ENCODE data around the gene RSAD1.
A peak's percentile ranks its signal among the peaks of the same experiment; 100 is the strongest.
"Not testable (repeated sequence)": the region's sequence is repeated elsewhere in the genome, so short reads cannot be mapped to it uniquely, and the experiment has no call there.

The RSAD1 gene

GRCh38 chr17:50475775-50476544 lies 2.7 kb upstream of the RSAD1 start:
- not testable (repeated sequence) for H3K4me2 ChIP-seq (ENCODE audit: low read length); H3K9me3 ChIP-seq (replicated peaks; ENCODE audit: low read length); H3K4me3 ChIP-seq (ENCODE audit: low read length); H3K27me3 ChIP-seq (ENCODE audit: control insufficient read depth, insufficient read depth, low read length); H3K9ac ChIP-seq (ENCODE audit: low read depth, low read length); H3K36me3 ChIP-seq (ENCODE audit: insufficient read depth, low read length)
- peaks cover 14% of the 10 kb centered on the region for H3K4me1 ChIP-seq (ENCODE audit: control insufficient read depth, insufficient read depth, low read length)

GRCh38 chr17:50476545-50477315 lies 1.9 kb upstream of the RSAD1 start:
- peaks cover 14% of the 10 kb centered on the region for H3K4me1 ChIP-seq (ENCODE audit: control insufficient read depth, insufficient read depth, low read length)
- H3K4me2 ChIP-seq (ENCODE audit: low read length), result no peak overlapping the region
- no peaks in the 10 kb centered on the region for H3K36me3 ChIP-seq (ENCODE audit: insufficient read depth, low read length)
- no peak overlapping the region for H3K4me3 ChIP-seq (ENCODE audit: low read length)
- H3K9me3 ChIP-seq (replicated peaks; ENCODE audit: low read length), result no peaks in the 10 kb centered on the region
- H3K27me3 ChIP-seq (ENCODE audit: control insufficient read depth, insufficient read depth, low read length), result peaks cover 2% of the 10 kb centered on the region
- H3K9ac ChIP-seq (ENCODE audit: low read depth, low read length), result no peak overlapping the region

GRCh38 chr17:50477976-50478375 lies 684 bp upstream of the RSAD1 start:
- Histone ChIP-seq H3K4me1 (ENCODE audit: control insufficient read depth, insufficient read depth, low read length) (peaks cover 18% of the 10 kb centered on the region), H3K4me3 (ENCODE audit: low read length) (peak overlapping the region; percentile 83), H3K4me2 (ENCODE audit: low read length) (peak overlapping the region; percentile 89), H3K36me3 (ENCODE audit: insufficient read depth, low read length) (peaks cover 4% of the 10 kb centered on the region), H3K27me3 (ENCODE audit: control insufficient read depth, insufficient read depth, low read length) (no peaks in the 10 kb centered on the region), H3K9ac (ENCODE audit: low read depth, low read length) (peak overlapping the region; percentile 79), H3K9me3 (replicated peaks; ENCODE audit: low read length) (no peaks in the 10 kb centered on the region)

GRCh38 chr17:50479522-50480141 lies 972 bp downstream of the RSAD1 start:
- Histone ChIP-seq H3K4me3 (ENCODE audit: low read length) (peak overlapping the region; percentile 83), H3K9me3 (replicated peaks; ENCODE audit: low read length) (no peaks in the 10 kb centered on the region), H3K4me2 (ENCODE audit: low read length) (peak overlapping the region; percentile 89), H3K4me1 (ENCODE audit: control insufficient read depth, insufficient read depth, low read length) (peaks cover 21% of the 10 kb centered on the region), H3K27me3 (ENCODE audit: control insufficient read depth, insufficient read depth, low read length) (no peaks in the 10 kb centered on the region), H3K36me3 (ENCODE audit: insufficient read depth, low read length) (peaks cover 17% of the 10 kb centered on the region), H3K9ac (ENCODE audit: low read depth, low read length) (peak overlapping the region; percentile 79)

- peak overlapping the region; percentile 89 for H3K4me2 ChIP-seq (ENCODE audit: low read length)
- no peaks in the 10 kb centered on the region for H3K9me3 ChIP-seq (replicated peaks; ENCODE audit: low read length)
- peaks cover 21% of the 10 kb centered on the region for H3K4me1 ChIP-seq (ENCODE audit: control insufficient read depth, insufficient read depth, low read length)
- no peaks in the 10 kb centered on the region for H3K27me3 ChIP-seq (ENCODE audit: control insufficient read depth, insufficient read depth, low read length)
- peak overlapping the region; percentile 83 for H3K4me3 ChIP-seq (ENCODE audit: low read length)
- H3K36me3 ChIP-seq (ENCODE audit: insufficient read depth, low read length), result peaks cover 21% of the 10 kb centered on the region
- peak overlapping the region; percentile 37 for H3K9ac ChIP-seq (ENCODE audit: low read depth, low read length)
These were observed 1.6 kb downstream of the RSAD1 start for GRCh38 chr17:50480142-50480764.

GRCh38 chr17:50480854-50481490 lies 2.3 kb downstream of the RSAD1 start:
- no peak overlapping the region for H3K4me3 ChIP-seq (ENCODE audit: low read length)
- H3K9me3 ChIP-seq (replicated peaks; ENCODE audit: low read length), result no peaks in the 10 kb centered on the region
- no peak overlapping the region for H3K4me2 ChIP-seq (ENCODE audit: low read length)
- H3K4me1 ChIP-seq (ENCODE audit: control insufficient read depth, insufficient read depth, low read length), result peaks cover 21% of the 10 kb centered on the region
- H3K36me3 ChIP-seq (ENCODE audit: insufficient read depth, low read length), result peaks cover 28% of the 10 kb centered on the region
- H3K9ac ChIP-seq (ENCODE audit: low read depth, low read length), result no peak overlapping the region
- no peaks in the 10 kb centered on the region for H3K27me3 ChIP-seq (ENCODE audit: control insufficient read depth, insufficient read depth, low read length)

GRCh38 chr17:50481648-50482047 lies 3.0 kb downstream of the RSAD1 start:
- Histone ChIP-seq H3K4me1 (ENCODE audit: control insufficient read depth, insufficient read depth, low read length) (peaks cover 21% of the 10 kb centered on the region), H3K4me3 (ENCODE audit: low read length) (no peak overlapping the region), H3K36me3 (ENCODE audit: insufficient read depth, low read length) (peaks cover 28% of the 10 kb centered on the region), H3K4me2 (ENCODE audit: low read length) (no peak overlapping the region), H3K9ac (ENCODE audit: low read depth, low read length) (no peak overlapping the region), H3K9me3 (replicated peaks; ENCODE audit: low read length) (no peaks in the 10 kb centered on the region), H3K27me3 (ENCODE audit: control insufficient read depth, insufficient read depth, low read length) (no peaks in the 10 kb centered on the region)

- H3K9me3 ChIP-seq (replicated peaks; ENCODE audit: low read length), result no peaks in the 10 kb centered on the region
- no peak overlapping the region for H3K4me2 ChIP-seq (ENCODE audit: low read length)
- H3K4me1 ChIP-seq (ENCODE audit: control insufficient read depth, insufficient read depth, low read length), result peaks cover 21% of the 10 kb centered on the region
- no peaks in the 10 kb centered on the region for H3K27me3 ChIP-seq (ENCODE audit: control insufficient read depth, insufficient read depth, low read length)
- H3K9ac ChIP-seq (ENCODE audit: low read depth, low read length), result no peak overlapping the region
- H3K36me3 ChIP-seq (ENCODE audit: insufficient read depth, low read length), result peaks cover 28% of the 10 kb centered on the region
- no peak overlapping the region for H3K4me3 ChIP-seq (ENCODE audit: low read length)
These were observed 3.5 kb downstream of the RSAD1 start for GRCh38 chr17:50482110-50482509.

- Histone ChIP-seq H3K9ac (ENCODE audit: low read depth, low read length) (peak overlapping the region; percentile 53), H3K36me3 (ENCODE audit: insufficient read depth, low read length) (peaks cover 28% of the 10 kb centered on the region), H3K9me3 (replicated peaks; ENCODE audit: low read length) (no peaks in the 10 kb centered on the region), H3K4me1 (ENCODE audit: control insufficient read depth, insufficient read depth, low read length) (peaks cover 21% of the 10 kb centered on the region), H3K27me3 (ENCODE audit: control insufficient read depth, insufficient read depth, low read length) (no peaks in the 10 kb centered on the region), H3K4me2 (ENCODE audit: low read length) (peak overlapping the region; percentile 62), H3K4me3 (ENCODE audit: low read length) (no peak overlapping the region)
These were observed 3.9 kb downstream of the RSAD1 start for GRCh38 chr17:50482516-50482915.

GRCh38 chr17:50483266-50483665 lies 4.6 kb downstream of the RSAD1 start:
- no peaks in the 10 kb centered on the region for H3K9me3 ChIP-seq (replicated peaks; ENCODE audit: low read length)
- peaks cover 24% of the 10 kb centered on the region for H3K4me1 ChIP-seq (ENCODE audit: control insufficient read depth, insufficient read depth, low read length)
- H3K36me3 ChIP-seq (ENCODE audit: insufficient read depth, low read length), result peaks cover 28% of the 10 kb centered on the region
- H3K4me2 ChIP-seq (ENCODE audit: low read length), result no peak overlapping the region
- peak overlapping the region; percentile 53 for H3K9ac ChIP-seq (ENCODE audit: low read depth, low read length)
- H3K27me3 ChIP-seq (ENCODE audit: control insufficient read depth, insufficient read depth, low read length), result no peaks in the 10 kb centered on the region
- H3K4me3 ChIP-seq (ENCODE audit: low read length), result no peak overlapping the region

Measured in skeletal muscle satellite cell (primary cell).